A673 (cell line): Measurements from ENCODE around the gene TMEM178B.

Source experiments
- EZH2 ChIP-seq: fragments of 200-600 bp; sonication (generic); IDR thresholded peaks from 2 replicates; pipeline ENCODE4 v1.6.1; 2017; ENCODE audit warnings: borderline replicate concordance, low read depth, mild to moderate bottlenecking, mixed read lengths, antibody characterized with exemption, low read length; ENCODE audit not compliant: poor library complexity, severe bottlenecking
- TF ChIP-seq, protein P1 (sequence below): fragments of 300-800, 200-600 bp; sonication (generic); conservative IDR thresholded peaks from 2 replicates; pipeline ENCODE4 v1.5.1; 2017; ENCODE audit warnings: low read depth, mild to moderate bottlenecking, antibody characterized with exemption, low read length, moderate library complexity, mixed read lengths

DNA sequence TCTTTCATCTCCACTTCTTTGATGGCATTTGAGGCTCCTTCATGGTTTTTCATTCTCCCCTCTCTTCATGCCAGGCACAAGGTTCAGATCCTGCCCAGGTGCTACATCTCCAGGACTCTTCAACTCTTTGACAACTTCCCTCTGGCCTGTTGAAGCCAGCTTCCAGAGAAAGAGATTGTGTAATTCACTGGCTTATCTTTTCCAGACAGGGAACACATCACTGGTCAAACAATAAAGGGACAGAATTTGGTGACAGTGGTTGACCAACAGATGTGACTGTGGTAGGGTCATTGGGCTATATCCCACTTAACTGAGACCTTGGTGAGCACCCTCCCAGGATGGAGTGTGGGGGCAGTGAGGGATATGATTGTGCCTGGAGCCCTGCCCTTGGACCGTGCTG is 365.9 kb downstream of the TMEM178B start:
- TF ChIP-seq EZH2: no peak
- TF ChIP-seq, protein P1, sequence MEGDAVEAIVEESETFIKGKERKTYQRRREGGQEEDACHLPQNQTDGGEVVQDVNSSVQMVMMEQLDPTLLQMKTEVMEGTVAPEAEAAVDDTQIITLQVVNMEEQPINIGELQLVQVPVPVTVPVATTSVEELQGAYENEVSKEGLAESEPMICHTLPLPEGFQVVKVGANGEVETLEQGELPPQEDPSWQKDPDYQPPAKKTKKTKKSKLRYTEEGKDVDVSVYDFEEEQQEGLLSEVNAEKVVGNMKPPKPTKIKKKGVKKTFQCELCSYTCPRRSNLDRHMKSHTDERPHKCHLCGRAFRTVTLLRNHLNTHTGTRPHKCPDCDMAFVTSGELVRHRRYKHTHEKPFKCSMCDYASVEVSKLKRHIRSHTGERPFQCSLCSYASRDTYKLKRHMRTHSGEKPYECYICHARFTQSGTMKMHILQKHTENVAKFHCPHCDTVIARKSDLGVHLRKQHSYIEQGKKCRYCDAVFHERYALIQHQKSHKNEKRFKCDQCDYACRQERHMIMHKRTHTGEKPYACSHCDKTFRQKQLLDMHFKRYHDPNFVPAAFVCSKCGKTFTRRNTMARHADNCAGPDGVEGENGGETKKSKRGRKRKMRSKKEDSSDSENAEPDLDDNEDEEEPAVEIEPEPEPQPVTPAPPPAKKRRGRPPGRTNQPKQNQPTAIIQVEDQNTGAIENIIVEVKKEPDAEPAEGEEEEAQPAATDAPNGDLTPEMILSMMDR: no peak
